Measurements from ENCODE around the gene FAM13C.

Gene FAM13C

GRCh38 chr10:59212301-59212798, 150.0 kb downstream of the FAM13C start:
- Histone ChIP-seq H3K36me3 (ENCODE audit: control insufficient read depth, low read length) (no peaks in the 10 kb centered on the region), H3K9me3 (ENCODE audit: control insufficient read depth, insufficient read depth, low read length) (no peaks in the 10 kb centered on the region; the same call in 1 of the 2 replicates), H3K4me1 (ENCODE audit: control insufficient read depth, low read length) (no peaks in the 10 kb centered on the region), H3F3A (ENCODE audit: control insufficient read depth, insufficient read depth) (no peaks in the 10 kb centered on the region), H3K4me3 (ENCODE audit: low read length) (no peak overlapping the region), H3K27ac (ENCODE audit: low read depth, low read length) (no peak overlapping the region), H4K20me1 (ENCODE audit: control insufficient read depth, insufficient read depth, low read depth, low read length) (no peaks in the 10 kb centered on the region), H3K27me3 (ENCODE audit: control insufficient read depth, low read length) (no peaks in the 10 kb centered on the region), H3K9me2 (replicated peaks; ENCODE audit: control insufficient read depth, low read length) (no peaks in the 10 kb centered on the region), H3K4me2 (ENCODE audit: low read length) (no peak overlapping the region), H3K79me2 (ENCODE audit: control insufficient read depth, low read length) (no peaks in the 10 kb centered on the region)
- no peak for TF ChIP-seq EZH2phosphoT487 (IDR thresholded peaks at IDR 0.05; ENCODE audit: borderline replicate concordance, low read length)
- TF ChIP-seq CTCF (IDR thresholded peaks at IDR 0.05; ENCODE audit: low read depth, low read length, poor library complexity, severe bottlenecking) = no peak

- no peak for TF ChIP-seq CTCF (IDR thresholded peaks at IDR 0.05; ENCODE audit: low read depth, low read length, poor library complexity, severe bottlenecking)
- TF ChIP-seq EZH2phosphoT487 (IDR thresholded peaks at IDR 0.05; ENCODE audit: borderline replicate concordance, low read length) = no peak
- H3K4me3 ChIP-seq (ENCODE audit: low read length) = no peak overlapping the region
- no peaks in the 10 kb centered on the region for H3K9me2 ChIP-seq (replicated peaks; ENCODE audit: control insufficient read depth, low read length)
- no peaks in the 10 kb centered on the region for H3F3A ChIP-seq (ENCODE audit: control insufficient read depth, insufficient read depth)
- no peaks in the 10 kb centered on the region; the same call in 1 of the 2 replicates for H3K9me3 ChIP-seq (ENCODE audit: control insufficient read depth, insufficient read depth, low read length)
- H3K27ac ChIP-seq (ENCODE audit: low read depth, low read length) = no peak overlapping the region
- no peaks in the 10 kb centered on the region for H4K20me1 ChIP-seq (ENCODE audit: control insufficient read depth, insufficient read depth, low read depth, low read length)
- H3K4me2 ChIP-seq (ENCODE audit: low read length) = no peak overlapping the region
- no peaks in the 10 kb centered on the region for H3K27me3 ChIP-seq (ENCODE audit: control insufficient read depth, low read length)
- no peaks in the 10 kb centered on the region for H3K4me1 ChIP-seq (ENCODE audit: control insufficient read depth, low read length)
- H3K36me3 ChIP-seq (ENCODE audit: control insufficient read depth, low read length) = no peaks in the 10 kb centered on the region
- no peaks in the 10 kb centered on the region for H3K79me2 ChIP-seq (ENCODE audit: control insufficient read depth, low read length)
Observed at GRCh38 chr10:59206204-59206720, 156.1 kb downstream of the FAM13C start.

All from DOHH2 (cell line).